Upper lobe of left lung (tissue), 6 donors: ENCODE data around the gene ZNF750. TPM values are rescaled to one million over a fixed set of nuclear protein-coding genes. Genes with fewer than 3 reads are reported as not detected.
A peak's percentile ranks its signal among the peaks of the same experiment; 100 is the strongest.

Source experiments
- ATAC-seq, 2 donors: fragments of 200-7000 bp; cut with Tn5 transposase; one replicate each; pipeline ENCODE4 v1.9.1; 2022; ENCODE audit warnings: mild to moderate bottlenecking in 2 of 2, moderate library complexity in 2 of 2; ENCODE audit not compliant: low FRiP score in 2 of 2
- DNase-seq, 2 donors: peaks; one replicate each; pipeline ENCODE4 v3.0.0-alpha.2; 2019 to 2020
- H3K27ac ChIP-seq, 4 donors: fragments of 200-600 bp; sonication (generic); one replicate each; pipeline ENCODE4 v1.5.1; 2016 to 2019
- H3K27me3 ChIP-seq, 4 donors: fragments of 200-600 bp; sonication (generic); one replicate each; pipeline ENCODE4 v1.5.1; 2017 to 2019
- H3K36me3 ChIP-seq, 4 donors: fragments of 200-600 bp; sonication (generic); one replicate each; pipeline ENCODE4 v1.5.1; 2016 to 2019
- H3K4me1 ChIP-seq, 4 donors: fragments of 200-600 bp; sonication (generic); one replicate each; pipeline ENCODE4 v1.5.1; 2018 to 2019
- H3K4me3 ChIP-seq, 4 donors: fragments of 200-600 bp; sonication (generic); one replicate each; pipeline ENCODE4 v1.5.1; 2017 to 2019; ENCODE audit warnings: mild to moderate bottlenecking in 2 of 4, moderate library complexity in 1 of 4
- H3K9me3 ChIP-seq, 4 donors: fragments of 200-600 bp; sonication (generic); one replicate each; pipeline ENCODE4 v1.5.1; 2018 to 2019
- EP300 ChIP-seq, 4 donors: sonication (generic); formaldehyde crosslinking; IDR thresholded peaks; one replicate each; pipeline ENCODE4 v1.5.1; 2017; ENCODE audit warnings: antibody characterized with exemption in 4 of 4, control low read depth in 2 of 4
- POLR2A ChIP-seq, 4 donors: fragments of 450-650 bp; IDR thresholded peaks; one replicate each; pipeline ENCODE4 v1.5.1; 2016 to 2017; ENCODE audit warnings: antibody characterized with exemption in 4 of 4, mild to moderate bottlenecking in 2 of 4
- POLR2AphosphoS5 ChIP-seq, 2 donors: sonication (generic); formaldehyde crosslinking; IDR thresholded peaks; one replicate each; pipeline ENCODE4 v1.5.1; 2017; ENCODE audit warnings: antibody characterized with exemption in 2 of 2
- WGBS, 2 donors: methylation state at CpG; one replicate each; pipeline ENCODE4 v1.1.5; 2017 to 2018; 5-methylcytosine and 5-hydroxymethylcytosine counted together
- total RNA-seq, 6 donors: library from RNA; depleted of rRNA in 4 of 6; stranded (reverse); fragments of >200 nt in 4 of 6; gene quantifications; one replicate each; pipeline versions ENCODE4 v1.1.0 to v1.2.1, GENCODE V29; 2016 to 2021
- TF ChIP-seq, protein P1 (sequence below), 6 experiments: fragments of 450-650 bp in 4 of 6; fragments of 200-600 bp in 2 of 6; sonication (generic) in 2 of 6; IDR thresholded peaks; one replicate each; pipeline ENCODE4 v1.5.1; 2016 to 2019; ENCODE audit warnings: antibody characterized with exemption in 6 of 6
- donor health status: DM: no; HTN: no; CAD: no; lungs with moderate emphysema.
- donor health status: DM: no; HTN: yes; CAD: no; lungs with severe emphysema.

ZNF750 gene
- total RNA-seq, 6 donors from 2014 or later: 2.9 to 14.4 (median 6.9) TPM

DNA sequence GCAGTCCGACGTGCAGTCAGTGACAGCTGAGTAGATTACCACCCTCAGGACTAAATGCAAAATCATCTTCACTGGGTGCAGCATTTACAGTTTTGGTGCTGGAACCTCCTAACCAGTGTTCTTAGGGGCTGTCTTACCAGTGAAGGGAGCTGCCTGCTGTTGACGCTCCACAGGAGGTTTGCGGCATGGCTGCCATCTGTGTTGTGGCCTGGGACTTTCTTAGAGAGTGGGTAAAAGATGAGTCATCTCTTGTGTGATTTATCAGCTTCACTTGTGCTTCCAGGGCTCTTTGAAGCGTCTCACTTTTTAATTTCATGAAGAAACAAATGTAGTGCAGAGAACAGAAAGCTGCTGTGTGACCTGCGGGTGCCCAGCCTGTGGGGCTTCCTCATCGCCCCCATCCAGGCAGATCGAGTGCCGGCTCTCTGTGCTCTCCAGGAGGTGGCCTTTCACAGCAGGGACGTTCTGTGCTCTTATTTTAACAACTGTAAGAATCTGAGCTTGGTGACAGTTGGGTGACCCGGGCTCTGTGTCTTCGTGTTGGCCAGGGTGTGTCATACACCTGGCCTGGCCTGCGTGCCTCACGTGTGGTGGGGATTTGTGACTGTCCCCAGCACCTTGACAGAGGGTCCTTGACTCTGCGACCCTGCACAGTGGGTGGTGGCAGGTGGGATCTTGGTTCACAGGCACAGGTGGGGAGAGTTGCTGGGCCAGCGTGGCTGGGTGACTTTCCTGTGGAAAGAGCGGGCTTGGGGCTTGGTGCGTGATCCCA lies 24.3 kb upstream of the ZNF750 start:
- DNase-seq (peak in 1 of 2 donors; percentile 33), ATAC-seq (peak in 1 of 2 donors; percentile 22)
- 75 to 77% methylated on average over 14 to 18 of the region's 18 CpGs for WGBS, 2 donors

DNA sequence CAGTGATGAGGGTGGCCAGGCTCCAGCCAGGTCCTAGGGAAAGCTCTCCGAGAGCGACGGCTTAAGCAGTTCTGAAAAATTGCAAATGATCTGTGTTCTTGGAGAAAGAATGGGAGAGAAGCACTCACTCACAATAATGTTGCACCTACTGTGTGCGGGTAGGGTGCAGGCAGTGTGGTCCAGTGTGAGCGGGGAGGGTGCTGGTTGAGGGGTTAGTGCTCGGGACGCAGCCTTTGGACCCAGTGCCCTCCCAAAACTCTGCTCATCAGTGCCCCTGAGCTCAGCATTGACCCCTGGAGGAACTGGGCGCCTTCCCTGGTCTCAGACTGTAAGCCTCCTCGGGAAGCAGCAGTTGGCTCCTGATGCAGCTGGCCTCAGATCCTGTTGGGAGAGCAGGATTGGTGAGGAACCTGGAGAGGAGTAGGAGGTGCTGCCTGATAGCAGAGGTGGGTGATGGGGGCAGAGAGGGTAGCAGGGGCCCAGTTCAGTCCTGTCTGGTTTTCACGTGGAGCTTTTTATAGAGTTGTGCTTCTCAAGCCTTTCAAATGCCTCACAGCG lies 23.6 kb upstream of the ZNF750 start:
- H3K36me3 ChIP-seq: peaks cover 0 to 14% (median 0%) of the 10 kb centered on the region in 4 donors
- H3K27me3 ChIP-seq: no peaks in the 10 kb centered on the region
- TF ChIP-seq POLR2A (IDR thresholded peaks at IDR 0.05) (no peak), POLR2AphosphoS5 (IDR thresholded peaks at IDR 0.05) (no peak)
- ATAC-seq: no peak
- H3K4me1 ChIP-seq: peaks cover 6 to 29% (median 27%) of the 10 kb centered on the region in 4 donors
- H3K9me3 ChIP-seq: no peaks in the 10 kb centered on the region
- no peak for DNase-seq
- WGBS, 2 donors: 89 to 92% methylated on average over 9 to 11 of the region's 11 CpGs
- peak overlapping the region in 1 of 4 donors; percentile 70 for H3K27ac ChIP-seq
- H3K4me3 ChIP-seq: no peak overlapping the region

More for the DNA sequence above, 24.3 kb upstream of the ZNF750 start:
- H3K36me3 ChIP-seq: peaks cover 0 to 14% (median 0%) of the 10 kb centered on the region in 4 donors
- peaks cover 6 to 24% (median 21%) of the 10 kb centered on the region in 4 donors for H3K4me1 ChIP-seq
- peak overlapping the region in 2 of 4 donors; percentile 34 to 70 for H3K27ac ChIP-seq
- no peak overlapping the region for H3K4me3 ChIP-seq
- H3K27me3 ChIP-seq: no peaks in the 10 kb centered on the region
- no peak for TF ChIP-seq POLR2AphosphoS5 (IDR thresholded peaks at IDR 0.05)
- no peak for TF ChIP-seq POLR2A (IDR thresholded peaks at IDR 0.05)
- H3K9me3 ChIP-seq: no peaks in the 10 kb centered on the region

DNA sequence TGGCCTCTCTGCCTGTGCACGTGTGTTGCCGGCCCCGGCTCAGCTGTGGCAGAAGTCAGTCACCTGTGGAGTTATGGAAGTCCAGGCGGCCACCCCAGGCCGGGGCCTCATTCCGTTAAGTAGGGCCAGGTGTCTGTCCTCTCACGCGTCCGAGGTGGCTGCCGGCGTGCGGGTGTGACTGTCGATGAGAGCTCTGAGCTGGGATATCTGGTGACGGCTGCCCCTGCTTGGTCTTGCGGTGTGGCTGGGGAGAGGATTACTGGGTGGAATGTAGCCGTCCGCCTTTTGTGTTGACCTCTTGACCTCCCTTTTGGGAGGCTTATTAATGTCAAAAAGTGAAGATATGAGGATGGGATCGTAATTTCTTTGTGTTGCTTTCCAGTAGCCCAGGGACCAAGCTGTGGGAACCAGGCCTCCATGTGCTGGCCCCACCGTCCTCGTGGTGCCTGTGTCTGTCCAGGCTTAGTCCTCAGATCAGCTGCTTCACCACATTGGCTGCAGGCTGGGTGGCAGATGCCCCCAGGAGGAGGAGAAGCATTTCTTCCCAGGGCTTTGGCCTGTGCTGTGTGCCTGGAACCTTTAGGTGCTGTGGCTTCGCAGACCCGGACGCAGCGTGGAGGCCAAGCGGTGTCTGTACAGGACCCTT lies 23.0 kb upstream of the ZNF750 start:
- Histone ChIP-seq H3K9me3 (no peaks in the 10 kb centered on the region), H3K27me3 (no peaks in the 10 kb centered on the region), H3K36me3 (peaks cover 0 to 14% (median 0%) of the 10 kb centered on the region in 4 donors), H3K4me3 (no peak overlapping the region), H3K4me1 (peaks cover 6 to 31% (median 29%) of the 10 kb centered on the region in 4 donors), H3K27ac (peak overlapping the region in 1 of 4 donors; percentile 70)
- no peak for TF ChIP-seq POLR2AphosphoS5 (IDR thresholded peaks at IDR 0.05)
- TF ChIP-seq, protein P1, sequence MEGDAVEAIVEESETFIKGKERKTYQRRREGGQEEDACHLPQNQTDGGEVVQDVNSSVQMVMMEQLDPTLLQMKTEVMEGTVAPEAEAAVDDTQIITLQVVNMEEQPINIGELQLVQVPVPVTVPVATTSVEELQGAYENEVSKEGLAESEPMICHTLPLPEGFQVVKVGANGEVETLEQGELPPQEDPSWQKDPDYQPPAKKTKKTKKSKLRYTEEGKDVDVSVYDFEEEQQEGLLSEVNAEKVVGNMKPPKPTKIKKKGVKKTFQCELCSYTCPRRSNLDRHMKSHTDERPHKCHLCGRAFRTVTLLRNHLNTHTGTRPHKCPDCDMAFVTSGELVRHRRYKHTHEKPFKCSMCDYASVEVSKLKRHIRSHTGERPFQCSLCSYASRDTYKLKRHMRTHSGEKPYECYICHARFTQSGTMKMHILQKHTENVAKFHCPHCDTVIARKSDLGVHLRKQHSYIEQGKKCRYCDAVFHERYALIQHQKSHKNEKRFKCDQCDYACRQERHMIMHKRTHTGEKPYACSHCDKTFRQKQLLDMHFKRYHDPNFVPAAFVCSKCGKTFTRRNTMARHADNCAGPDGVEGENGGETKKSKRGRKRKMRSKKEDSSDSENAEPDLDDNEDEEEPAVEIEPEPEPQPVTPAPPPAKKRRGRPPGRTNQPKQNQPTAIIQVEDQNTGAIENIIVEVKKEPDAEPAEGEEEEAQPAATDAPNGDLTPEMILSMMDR (IDR thresholded peaks at IDR 0.05): no peak
- TF ChIP-seq POLR2A (IDR thresholded peaks at IDR 0.05): no peak
- no peak for TF ChIP-seq EP300 (IDR thresholded peaks at IDR 0.05)
- 96% methylated on average over 14 to 25 of the region's 25 CpGs for WGBS, 2 donors
- peak in 1 of 2 donors; percentile 76 for DNase-seq
- ATAC-seq: no peak

DNA sequence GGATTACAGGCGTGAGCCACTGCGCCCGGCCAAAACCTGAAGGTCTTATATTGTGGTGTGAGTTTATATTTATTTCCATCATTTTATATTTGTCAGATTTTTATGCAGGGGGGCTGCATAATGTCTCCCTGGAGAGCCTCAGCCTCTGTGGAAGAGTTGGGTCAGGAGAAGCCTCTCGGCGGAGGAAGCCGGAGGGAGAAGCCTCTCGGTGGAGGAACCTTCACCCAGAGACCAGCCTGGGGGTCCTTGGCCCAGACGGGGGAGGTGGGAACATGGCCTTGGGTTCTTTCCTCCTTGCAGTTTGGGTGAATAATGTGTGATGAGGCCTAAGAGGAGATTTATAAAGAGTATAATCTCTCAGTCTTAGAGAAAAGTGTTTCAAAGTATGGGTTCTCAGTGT lies 22.4 kb upstream of the ZNF750 start:
- no peak for TF ChIP-seq POLR2AphosphoS5 (IDR thresholded peaks at IDR 0.05)
- no peak for TF ChIP-seq EP300 (IDR thresholded peaks at IDR 0.05)
- TF ChIP-seq, protein P1 (IDR thresholded peaks at IDR 0.05): no peak
- no peak for TF ChIP-seq POLR2A (IDR thresholded peaks at IDR 0.05)
- H3K9me3 ChIP-seq: no peaks in the 10 kb centered on the region
- DNase-seq: no peak
- no peak overlapping the region for H3K4me3 ChIP-seq
- peaks cover 0 to 14% (median 0%) of the 10 kb centered on the region in 4 donors for H3K36me3 ChIP-seq
- H3K27me3 ChIP-seq: no peaks in the 10 kb centered on the region
- no peak overlapping the region for H3K27ac ChIP-seq
- ATAC-seq: no peak
- H3K4me1 ChIP-seq: peaks cover 6 to 31% (median 29%) of the 10 kb centered on the region in 4 donors
- 89 to 94% methylated on average over 8 of the region's 8 CpGs for WGBS, 2 donors

DNA sequence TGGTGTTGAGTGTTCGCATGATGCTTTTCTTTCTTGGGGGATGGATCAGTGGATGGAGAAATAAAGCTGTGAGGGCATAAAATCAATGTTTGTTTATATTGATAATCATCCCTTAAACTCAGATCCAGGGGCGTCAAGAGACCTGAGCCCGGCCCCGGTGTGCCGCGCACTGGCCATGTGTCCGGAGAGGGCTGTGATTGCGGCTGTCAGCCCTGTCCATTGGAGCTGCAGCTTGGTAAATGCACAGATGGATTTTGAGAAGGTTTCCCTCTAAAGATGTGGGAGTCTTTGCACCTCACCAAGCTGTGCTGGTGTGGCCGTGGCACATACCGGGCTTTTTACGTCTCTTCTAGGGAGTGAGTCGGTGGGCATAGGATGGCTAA lies 21.6 kb upstream of the ZNF750 start:
- no peak overlapping the region for H3K4me3 ChIP-seq
- WGBS, 2 donors: 96 to 99% methylated on average over 8 to 12 of the region's 12 CpGs
- ATAC-seq (no peak), DNase-seq (no peak)
- H3K27ac ChIP-seq: no peak overlapping the region
- TF ChIP-seq, protein P1 (IDR thresholded peaks at IDR 0.05): no peak
- TF ChIP-seq POLR2AphosphoS5 (IDR thresholded peaks at IDR 0.05): no peak
- no peak for TF ChIP-seq POLR2A (IDR thresholded peaks at IDR 0.05)
- no peak for TF ChIP-seq EP300 (IDR thresholded peaks at IDR 0.05)
- no peaks in the 10 kb centered on the region for H3K27me3 ChIP-seq
- H3K9me3 ChIP-seq: no peaks in the 10 kb centered on the region
- H3K36me3 ChIP-seq: peaks cover 0 to 14% (median 0%) of the 10 kb centered on the region in 4 donors
- H3K4me1 ChIP-seq: peaks cover 6 to 31% (median 29%) of the 10 kb centered on the region in 4 donors
